RWPE1 (cell line): ENCODE results near the gene ASPSCR1.
A peak's percentile ranks its signal among the peaks of the same experiment; 100 is the strongest.

Experiments
- CTCF ChIA-PET: fragments of 350-600 bp; sonication (Branson Sonifier 250); formaldehyde crosslinking; extraction: SDS; loops from one replicate; lab custom pipeline; 2021; lab: Yijun Ruan, JAX
- POLR2A ChIA-PET: fragments of 400-600 bp; formaldehyde crosslinking; extraction: SDS; loops from one replicate; lab custom pipeline; 2020; ENCODE audit warnings: antibody characterized with exemption; ENCODE audit not compliant: low non-redundant PET; lab: Yijun Ruan, JAX
- DNase-seq: peaks from one replicate; pipeline ENCODE4 v3.0.0; 2012; ENCODE audit warnings: low spot score
- H3K27ac ChIP-seq: fragments of 450-650 bp; 2 replicates; pipeline ENCODE4 v1.5.1; 2017
- CTCF ChIP-seq: fragments of 450-650 bp; conservative IDR thresholded peaks from 2 replicates; pipeline ENCODE4 v1.5.1; 2017; ENCODE audit warnings: low read depth, mild to moderate bottlenecking

ASPSCR1 gene

GRCh38 chr17:82062076-82062983 is 84.9 kb downstream of the ASPSCR1 start:
- CTCF ChIA-PET = interaction anchor here (0.6 to 0.7 kb wide), 3 partner anchors 32 to 59 kb away, joined by 3 to 4 read pairs (median 3); no protein-coding TSS in a partner anchor
- DNase-seq = no peak
- POLR2A ChIA-PET = no interaction called here
- TF ChIP-seq CTCF = no peak
- H3K27ac ChIP-seq = peak overlapping the region; percentile 79

- no peak for DNase-seq
- peak overlapping the region; percentile 79 for H3K27ac ChIP-seq
- no peak for TF ChIP-seq CTCF
- CTCF ChIA-PET = interaction anchor here (0.6 to 0.7 kb wide), 3 partner anchors 14 to 59 kb away, joined by 3 to 4 read pairs (median 3); no protein-coding TSS in a partner anchor
- POLR2A ChIA-PET = no interaction called here
These were observed 85.5 kb downstream of the ASPSCR1 start for GRCh38 chr17:82062984-82063368.

- POLR2A ChIA-PET = no interaction called here
- CTCF ChIA-PET = interaction anchor here (0.6 to 0.7 kb wide), 4 partner anchors 13 to 58 kb away, joined by 3 read pairs; no protein-coding TSS in a partner anchor
- TF ChIP-seq CTCF = no peak
- no peak for DNase-seq
- peak overlapping the region; percentile 79 for H3K27ac ChIP-seq
These were observed 86.3 kb downstream of the ASPSCR1 start for GRCh38 chr17:82063424-82064415.

- H3K27ac ChIP-seq = peak overlapping the region; percentile 79
- DNase-seq = peak; percentile 50
- ChIA-PET CTCF (interaction anchor here (0.7 kb wide), 1 partner anchor 15 kb away, joined by 3 read pairs; no protein-coding TSS in a partner anchor), POLR2A (interaction anchor here (0.6 to 1.0 kb wide), 2 partner anchors 13 to 21 kb away, joined by 3 to 4 read pairs; partner anchors contain the start of genes GPS1 and RFNG)
- TF ChIP-seq CTCF = no peak
These were observed 87.2 kb downstream of the ASPSCR1 start for GRCh38 chr17:82064433-82065192.

GRCh38 chr17:82065193-82065637 is 87.8 kb downstream of the ASPSCR1 start:
- peak; percentile 30 for DNase-seq
- ChIA-PET CTCF (no interaction called here), POLR2A (interaction anchor here (0.6 to 1.0 kb wide), 2 partner anchors 16 to 22 kb away, joined by 3 read pairs; no protein-coding TSS in a partner anchor)
- peak overlapping the region; percentile 79 for H3K27ac ChIP-seq
- no peak for TF ChIP-seq CTCF
